H9 (cell line): Measurements from ENCODE around the gene PROKR1. TPM values are rescaled to one million over a fixed set of nuclear protein-coding genes. Genes with fewer than 3 reads are reported as not detected.

Experiments used
- DNase-seq: peaks from one replicate; pipeline ENCODE4 v3.0.0-alpha.2; 2017
- H2AFZ ChIP-seq: one replicate; pipeline ENCODE4 v1.6.1; 2013; ENCODE audit warnings: mild to moderate bottlenecking, low read length, control low read depth, moderate library complexity
- H2AK5ac ChIP-seq: 2 replicates; pipeline ENCODE4 v1.6.1; 2013; ENCODE audit warnings: low read length, control low read depth, mixed read lengths; ENCODE audit not compliant: insufficient read length
- H2BK120ac ChIP-seq: one replicate; pipeline ENCODE4 v1.6.1; 2013; ENCODE audit warnings: low read depth, mild to moderate bottlenecking, low read length, control low read depth, inconsistent platforms; ENCODE audit not compliant: poor library complexity, severe bottlenecking
- H2BK12ac ChIP-seq: 2 replicates; pipeline ENCODE4 v1.6.1; 2013; ENCODE audit warnings: low read length, control low read depth, mixed read lengths, low read depth; ENCODE audit not compliant: insufficient read length
- H2BK15ac ChIP-seq: 2 replicates; pipeline ENCODE4 v1.6.1; 2013; ENCODE audit warnings: low read depth, low read length, control low read depth
- H2BK20ac ChIP-seq: one replicate; pipeline ENCODE4 v1.6.1; 2013; ENCODE audit warnings: low read depth, mild to moderate bottlenecking, low read length, control low read depth, inconsistent platforms; ENCODE audit not compliant: poor library complexity, severe bottlenecking
- H2BK5ac ChIP-seq: 2 replicates; pipeline ENCODE4 v1.6.1; 2013; ENCODE audit warnings: low read length, control low read depth, mixed read lengths; ENCODE audit not compliant: insufficient read length
- H3K14ac ChIP-seq: 2 replicates; pipeline ENCODE4 v1.6.1; 2013; ENCODE audit warnings: low read length, control low read depth; ENCODE audit not compliant: insufficient read depth
- H3K18ac ChIP-seq: 2 replicates; pipeline ENCODE4 v1.6.1; 2013; ENCODE audit warnings: low read depth, mild to moderate bottlenecking, mixed read lengths, low read length, control low read depth; ENCODE audit not compliant: insufficient read length
- H3K23ac ChIP-seq: 2 replicates; pipeline ENCODE4 v1.6.1; 2013; ENCODE audit warnings: low read length, control low read depth, mixed read lengths, low read depth; ENCODE audit not compliant: insufficient read length
- H3K23me2 ChIP-seq: 2 replicates; pipeline ENCODE4 v1.6.1; 2013; ENCODE audit warnings: low read depth, mild to moderate bottlenecking, mixed read lengths, low read length, control low read depth; ENCODE audit not compliant: insufficient read length, poor library complexity, severe bottlenecking
- H3K27ac ChIP-seq: 2 replicates; pipeline ENCODE4 v1.5.1; 2013; ENCODE audit warnings: low read length, control low read depth, mixed read lengths, low read depth; ENCODE audit not compliant: insufficient read length
- H3K27me3 ChIP-seq: 2 replicates; pipeline ENCODE4 v1.6.1; 2013; ENCODE audit warnings: low read length, control low read depth, inconsistent platforms; ENCODE audit not compliant: insufficient read depth
- H3K4ac ChIP-seq: 2 replicates; pipeline ENCODE4 v1.6.1; 2013; ENCODE audit warnings: low read depth, mild to moderate bottlenecking, control low read depth, inconsistent platforms, low read length, moderate library complexity
- H3K4me1 ChIP-seq: 2 replicates; pipeline ENCODE4 v1.6.1; 2013; ENCODE audit warnings: low read length, control low read depth, inconsistent platforms; ENCODE audit not compliant: insufficient read depth
- H3K4me2 ChIP-seq: 2 replicates; pipeline ENCODE4 v1.6.1; 2013; ENCODE audit warnings: low read length, control low read depth, mixed read lengths; ENCODE audit not compliant: insufficient read length, insufficient read depth
- H3K56ac ChIP-seq: 2 replicates; pipeline ENCODE4 v1.6.1; 2013; ENCODE audit warnings: low read depth, mild to moderate bottlenecking, mixed read lengths, low read length, control low read depth; ENCODE audit not compliant: insufficient read length
- H3K79me1 ChIP-seq: 2 replicates; pipeline ENCODE4 v1.6.1; 2013; ENCODE audit warnings: low read depth, mild to moderate bottlenecking, moderate library complexity, low read length, control low read depth, inconsistent platforms; ENCODE audit not compliant: insufficient read depth, poor library complexity, severe bottlenecking
- H3K79me2 ChIP-seq: 2 replicates; pipeline ENCODE4 v1.6.1; 2013; ENCODE audit warnings: low read length, control low read depth, inconsistent platforms; ENCODE audit not compliant: insufficient read depth
- H3K9ac ChIP-seq: 2 replicates; pipeline ENCODE4 v1.6.1; 2013; ENCODE audit warnings: low read length, control low read depth, mixed read lengths; ENCODE audit not compliant: insufficient read length; ENCODE audit errors: extremely low read depth
- H3K9me3 ChIP-seq: one replicate; pipeline ENCODE4 v1.6.1; 2013; ENCODE audit warnings: low read depth, low read length, inconsistent platforms; ENCODE audit not compliant: control insufficient read depth
- H3T11ph ChIP-seq: one replicate; pipeline ENCODE4 v1.6.1; 2013; ENCODE audit warnings: mild to moderate bottlenecking, low read length, control low read depth, inconsistent platforms
- H4K20me1 ChIP-seq: one replicate; pipeline ENCODE4 v1.6.1; 2013; ENCODE audit not compliant: control insufficient read depth, insufficient read length, insufficient read depth
- H4K5ac ChIP-seq: 2 replicates; pipeline ENCODE4 v1.6.1; 2013; ENCODE audit warnings: low read depth, mild to moderate bottlenecking, mixed read lengths, low read length, control low read depth; ENCODE audit not compliant: insufficient read length
- H4K8ac ChIP-seq: replicated peaks from 2 replicates; pipeline ENCODE4 v1.6.1; 2013; ENCODE audit warnings: low read length, control low read depth, mixed read lengths, low read depth; ENCODE audit not compliant: insufficient read length
- H4K91ac ChIP-seq: 2 replicates; pipeline ENCODE4 v1.6.1; 2013; ENCODE audit warnings: low read depth, mild to moderate bottlenecking, moderate library complexity, mixed read lengths, low read length, control low read depth; ENCODE audit not compliant: insufficient read length
- H3K27ac Mint-ChIP-seq, 3 experiments: 2 replicates in 2 of 3; 3 replicates in 1 of 3; pipeline ENCODE4 v1.8.0; 2020 to 2021; ENCODE audit warnings: mixed read lengths in 3 of 3, mild to moderate bottlenecking in 1 of 3, moderate library complexity in 1 of 3
- H3K27me3 Mint-ChIP-seq: 2 replicates; pipeline ENCODE4 v1.8.0; 2021; ENCODE audit warnings: low read depth, mild to moderate bottlenecking, moderate library complexity, mixed read lengths
- H3K36me3 Mint-ChIP-seq, 3 experiments: 2 replicates in 2 of 3; 3 replicates in 1 of 3; pipeline ENCODE4 v1.8.0; 2020 to 2021; ENCODE audit warnings: low read depth in 3 of 3, mixed read lengths in 3 of 3; ENCODE audit not compliant: insufficient read depth in 1 of 3
- H3K4me1 Mint-ChIP-seq, 2 experiments: 2 replicates each; pipeline ENCODE4 v1.8.0; 2020; ENCODE audit warnings: mixed read lengths in 2 of 2
- H3K4me3 Mint-ChIP-seq, 2 experiments: 2 replicates in 1 of 2; 3 replicates in 1 of 2; pipeline ENCODE4 v1.8.0; 2020 to 2021; ENCODE audit warnings: mild to moderate bottlenecking in 2 of 2, mixed read lengths in 2 of 2, moderate library complexity in 1 of 2
- H3K9me3 Mint-ChIP-seq, 2 experiments: 2 replicates in 1 of 2; 3 replicates in 1 of 2; pipeline ENCODE4 v1.8.0; 2020; ENCODE audit warnings: mild to moderate bottlenecking in 2 of 2, mixed read lengths in 2 of 2, moderate library complexity in 1 of 2
- WGBS: extraction: QIAGEN DNeasy Blood & Tissue Kit; methylation state at CpG from one replicate; pipeline ENCODE4 v1.1.7; 2013; ENCODE audit warnings: missing lambda C conversion rate, low lambda C conversion rate, mixed read lengths; ENCODE audit not compliant: insufficient read length; ENCODE audit errors: extremely low coverage; 5-methylcytosine and 5-hydroxymethylcytosine counted together
- total RNA-seq: library from RNA; stranded (reverse); gene quantifications from 2 replicates; pipeline ENCODE4 v1.2.1, GENCODE V29; 2021
- TF ChIP-seq, protein P1 (sequence below): fragments of 200-600 bp; sonication (generic); conservative IDR thresholded peaks from 3 replicates; pipeline ENCODE4 v1.8.0; 2021; ENCODE audit warnings: antibody characterized with exemption, mild to moderate bottlenecking

The PROKR1 gene
- total RNA-seq, 1 experiment from 2014 or later, result 1.5 TPM

DNA sequence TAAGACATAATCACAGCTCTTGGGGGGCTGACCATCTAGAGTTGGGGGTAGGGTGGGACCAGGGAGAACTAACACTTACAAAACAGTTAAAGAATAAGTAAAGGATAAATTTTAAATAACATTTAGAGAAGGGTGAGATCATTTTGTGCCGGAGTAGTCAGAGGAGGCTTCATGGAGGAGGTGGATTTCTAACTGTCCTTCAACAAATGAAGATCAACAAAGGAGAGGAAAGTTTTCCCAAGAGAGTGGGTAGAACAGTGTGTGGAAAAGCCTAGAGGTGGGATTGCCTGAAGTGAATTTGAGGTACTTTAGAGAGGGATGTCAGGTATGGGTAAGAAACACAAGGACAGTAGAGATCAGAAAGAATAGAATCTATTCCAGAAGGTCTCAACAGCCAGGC is 7.3 kb downstream of the PROKR1 start:
- Mint-ChIP-seq H3K4me1 (peaks cover 13 to 15% of the 10 kb centered on the region in 2 experiments), H3K27ac (no peak overlapping the region), H3K36me3 (peaks cover 4 to 9% (median 9%) of the 10 kb centered on the region in 3 experiments; a peak in 6 of 7 replicates), H3K27me3 (peaks cover 7% of the 10 kb centered on the region), H3K9me3 (no peaks in the 10 kb centered on the region), H3K4me3 (no peak overlapping the region)
- H3K27ac ChIP-seq, result no peak overlapping the region
- H3K9ac ChIP-seq, result no peak overlapping the region
- no peaks in the 10 kb centered on the region for H3K23me2 ChIP-seq
- TF ChIP-seq, protein P1, sequence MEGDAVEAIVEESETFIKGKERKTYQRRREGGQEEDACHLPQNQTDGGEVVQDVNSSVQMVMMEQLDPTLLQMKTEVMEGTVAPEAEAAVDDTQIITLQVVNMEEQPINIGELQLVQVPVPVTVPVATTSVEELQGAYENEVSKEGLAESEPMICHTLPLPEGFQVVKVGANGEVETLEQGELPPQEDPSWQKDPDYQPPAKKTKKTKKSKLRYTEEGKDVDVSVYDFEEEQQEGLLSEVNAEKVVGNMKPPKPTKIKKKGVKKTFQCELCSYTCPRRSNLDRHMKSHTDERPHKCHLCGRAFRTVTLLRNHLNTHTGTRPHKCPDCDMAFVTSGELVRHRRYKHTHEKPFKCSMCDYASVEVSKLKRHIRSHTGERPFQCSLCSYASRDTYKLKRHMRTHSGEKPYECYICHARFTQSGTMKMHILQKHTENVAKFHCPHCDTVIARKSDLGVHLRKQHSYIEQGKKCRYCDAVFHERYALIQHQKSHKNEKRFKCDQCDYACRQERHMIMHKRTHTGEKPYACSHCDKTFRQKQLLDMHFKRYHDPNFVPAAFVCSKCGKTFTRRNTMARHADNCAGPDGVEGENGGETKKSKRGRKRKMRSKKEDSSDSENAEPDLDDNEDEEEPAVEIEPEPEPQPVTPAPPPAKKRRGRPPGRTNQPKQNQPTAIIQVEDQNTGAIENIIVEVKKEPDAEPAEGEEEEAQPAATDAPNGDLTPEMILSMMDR, result no peak
- H2BK5ac ChIP-seq, result no peak overlapping the region
- no peak overlapping the region for H3K23ac ChIP-seq
- H3K4me1 ChIP-seq, result peaks cover 2% of the 10 kb centered on the region; the same call in 1 of the 2 replicates
- no CpG with 5 or more reads among the region's 1 CpG for WGBS
- no peak overlapping the region for H3K56ac ChIP-seq
- H3K9me3 ChIP-seq, result no peaks in the 10 kb centered on the region
- no peak overlapping the region for H3K18ac ChIP-seq
- no peak overlapping the region for H3T11ph ChIP-seq
- no peak overlapping the region for H3K14ac ChIP-seq
- H3K79me2 ChIP-seq, result no peaks in the 10 kb centered on the region
- H2BK15ac ChIP-seq, result no peak overlapping the region
- no peak overlapping the region for H2BK20ac ChIP-seq
- no peaks in the 10 kb centered on the region for H4K20me1 ChIP-seq
- H2AK5ac ChIP-seq, result no peak overlapping the region
- H4K91ac ChIP-seq, result no peak overlapping the region
- H4K8ac ChIP-seq, result no peak overlapping the region
- no peak overlapping the region for H3K4me2 ChIP-seq
- DNase-seq, result no peak
- H2BK120ac ChIP-seq, result no peak overlapping the region
- H3K4ac ChIP-seq, result no peak overlapping the region
- no peaks in the 10 kb centered on the region for H3K27me3 ChIP-seq
- no peaks in the 10 kb centered on the region for H3K79me1 ChIP-seq
- no peak overlapping the region for H4K5ac ChIP-seq
- no peak overlapping the region for H2AFZ ChIP-seq
- H2BK12ac ChIP-seq, result no peak overlapping the region
